Spleen (tissue), 7 donors: ENCODE data around the gene TMEM222.

Experiments used
- CTCF ChIP-seq, 11 experiments: fragments of 200-600 bp in 7 of 11; fragments of 450-650 bp in 4 of 11; sonication (generic) in 4 of 11; IDR thresholded peaks in 8 of 11; conservative IDR thresholded peaks in 3 of 11; 1 replicate in 7 of 11; 2 replicates in 4 of 11; pipeline versions ENCODE4 v1.4.0 to v1.8.0; 2016 to 2021; ENCODE audit warnings: antibody characterized with exemption in 11 of 11, inconsistent platforms in 4 of 11, mild to moderate bottlenecking in 1 of 11
- POLR2AphosphoS5 ChIP-seq, 3 donors: sonication (generic); formaldehyde crosslinking; IDR thresholded peaks; one replicate each; pipeline ENCODE4 v1.5.1; 2017; ENCODE audit warnings: antibody characterized with exemption in 3 of 3
- donor health status: DM: no; HTN: no; CAD: no; lungs with moderate emphysema.
- donor health status: DM: no; HTN: no; CAD: no.
- donor health status: DM: no; HTN: no; CAD: no.

- no peak for TF ChIP-seq CTCF (IDR thresholded peaks at IDR 0.05 in 8 of 11, conservative IDR thresholded peaks at IDR 0.05 in 3 of 11)
- TF ChIP-seq POLR2AphosphoS5 (IDR thresholded peaks at IDR 0.05) = peak in 1 of 3 donors; percentile 7
Observed at GRCh38 chr1:27356619-27357280, 34.8 kb downstream of the TMEM222 start.
